HL-60 (cell line): ENCODE data around the gene PNMA6F.

ENCODE experiments used
- DNase-seq, 2 experiments: peaks; one replicate each; pipeline ENCODE4 v3.0.0-alpha.2; 2010 to 2020; ENCODE audit warnings: low read depth in 1 of 2, low spot score in 1 of 2
- H3K27ac ChIP-seq: fragments of 250-450 bp; sonication (Bioruptor Pico); replicated peaks from 2 replicates; pipeline ENCODE4 v1.5.1; 2020; ENCODE audit warnings: mild to moderate bottlenecking, moderate library complexity
- H3K27me3 ChIP-seq: fragments of 250-450 bp; sonication (Bioruptor Pico); 2 replicates; pipeline ENCODE4 v1.5.1; 2021; ENCODE audit warnings: mild to moderate bottlenecking, moderate library complexity; ENCODE audit not compliant: insufficient read depth, poor library complexity, severe bottlenecking
- H3K4me3 ChIP-seq: replicated peaks from 2 replicates; pipeline ENCODE4 v1.5.1; 2011; ENCODE audit warnings: mild to moderate bottlenecking, control low read depth, low read length; ENCODE audit not compliant: insufficient read depth
- GABPA ChIP-seq: IDR thresholded peaks from 2 replicates; pipeline ENCODE4 v1.6.1; 2012; ENCODE audit warnings: low read depth
- POLR2AphosphoS5 ChIP-seq: IDR thresholded peaks from 2 replicates; pipeline ENCODE4 v1.6.1; 2012; ENCODE audit warnings: low read depth
- SPI1 ChIP-seq: IDR thresholded peaks from 2 replicates; pipeline ENCODE4 v1.6.1; 2012; ENCODE audit warnings: low read depth, mild to moderate bottlenecking, borderline replicate concordance
- TF ChIP-seq, protein P1 (sequence below): IDR thresholded peaks from one replicate; pipeline ENCODE4 v1.5.1; 2011; ENCODE audit warnings: low read length, control low read depth, inconsistent platforms; ENCODE audit not compliant: insufficient read depth
- TF ChIP-seq, protein P2 (sequence below): IDR thresholded peaks from 2 replicates; pipeline ENCODE4 v1.6.1; 2012; ENCODE audit warnings: low read depth; ENCODE audit not compliant: insufficient replicate concordance

Gene PNMA6F

GRCh38 chrX:153348421-153348820 is 26.9 kb upstream of the PNMA6F start:
- TF ChIP-seq, protein P1, sequence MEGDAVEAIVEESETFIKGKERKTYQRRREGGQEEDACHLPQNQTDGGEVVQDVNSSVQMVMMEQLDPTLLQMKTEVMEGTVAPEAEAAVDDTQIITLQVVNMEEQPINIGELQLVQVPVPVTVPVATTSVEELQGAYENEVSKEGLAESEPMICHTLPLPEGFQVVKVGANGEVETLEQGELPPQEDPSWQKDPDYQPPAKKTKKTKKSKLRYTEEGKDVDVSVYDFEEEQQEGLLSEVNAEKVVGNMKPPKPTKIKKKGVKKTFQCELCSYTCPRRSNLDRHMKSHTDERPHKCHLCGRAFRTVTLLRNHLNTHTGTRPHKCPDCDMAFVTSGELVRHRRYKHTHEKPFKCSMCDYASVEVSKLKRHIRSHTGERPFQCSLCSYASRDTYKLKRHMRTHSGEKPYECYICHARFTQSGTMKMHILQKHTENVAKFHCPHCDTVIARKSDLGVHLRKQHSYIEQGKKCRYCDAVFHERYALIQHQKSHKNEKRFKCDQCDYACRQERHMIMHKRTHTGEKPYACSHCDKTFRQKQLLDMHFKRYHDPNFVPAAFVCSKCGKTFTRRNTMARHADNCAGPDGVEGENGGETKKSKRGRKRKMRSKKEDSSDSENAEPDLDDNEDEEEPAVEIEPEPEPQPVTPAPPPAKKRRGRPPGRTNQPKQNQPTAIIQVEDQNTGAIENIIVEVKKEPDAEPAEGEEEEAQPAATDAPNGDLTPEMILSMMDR: no peak
- TF ChIP-seq SPI1 (no peak), POLR2AphosphoS5 (no peak), GABPA (no peak)
- TF ChIP-seq, protein P2, sequence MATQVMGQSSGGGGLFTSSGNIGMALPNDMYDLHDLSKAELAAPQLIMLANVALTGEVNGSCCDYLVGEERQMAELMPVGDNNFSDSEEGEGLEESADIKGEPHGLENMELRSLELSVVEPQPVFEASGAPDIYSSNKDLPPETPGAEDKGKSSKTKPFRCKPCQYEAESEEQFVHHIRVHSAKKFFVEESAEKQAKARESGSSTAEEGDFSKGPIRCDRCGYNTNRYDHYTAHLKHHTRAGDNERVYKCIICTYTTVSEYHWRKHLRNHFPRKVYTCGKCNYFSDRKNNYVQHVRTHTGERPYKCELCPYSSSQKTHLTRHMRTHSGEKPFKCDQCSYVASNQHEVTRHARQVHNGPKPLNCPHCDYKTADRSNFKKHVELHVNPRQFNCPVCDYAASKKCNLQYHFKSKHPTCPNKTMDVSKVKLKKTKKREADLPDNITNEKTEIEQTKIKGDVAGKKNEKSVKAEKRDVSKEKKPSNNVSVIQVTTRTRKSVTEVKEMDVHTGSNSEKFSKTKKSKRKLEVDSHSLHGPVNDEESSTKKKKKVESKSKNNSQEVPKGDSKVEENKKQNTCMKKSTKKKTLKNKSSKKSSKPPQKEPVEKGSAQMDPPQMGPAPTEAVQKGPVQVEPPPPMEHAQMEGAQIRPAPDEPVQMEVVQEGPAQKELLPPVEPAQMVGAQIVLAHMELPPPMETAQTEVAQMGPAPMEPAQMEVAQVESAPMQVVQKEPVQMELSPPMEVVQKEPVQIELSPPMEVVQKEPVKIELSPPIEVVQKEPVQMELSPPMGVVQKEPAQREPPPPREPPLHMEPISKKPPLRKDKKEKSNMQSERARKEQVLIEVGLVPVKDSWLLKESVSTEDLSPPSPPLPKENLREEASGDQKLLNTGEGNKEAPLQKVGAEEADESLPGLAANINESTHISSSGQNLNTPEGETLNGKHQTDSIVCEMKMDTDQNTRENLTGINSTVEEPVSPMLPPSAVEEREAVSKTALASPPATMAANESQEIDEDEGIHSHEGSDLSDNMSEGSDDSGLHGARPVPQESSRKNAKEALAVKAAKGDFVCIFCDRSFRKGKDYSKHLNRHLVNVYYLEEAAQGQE: no peak
- no peak overlapping the region for H3K4me3 ChIP-seq
- DNase-seq: no peak
- H3K27me3 ChIP-seq: no peaks in the 10 kb centered on the region
- H3K27ac ChIP-seq: no peak overlapping the region

- no peaks in the 10 kb centered on the region for H3K27me3 ChIP-seq
- DNase-seq: no peak
- H3K4me3 ChIP-seq: no peak overlapping the region
- no peak overlapping the region for H3K27ac ChIP-seq
- TF ChIP-seq, protein P1: no peak
- TF ChIP-seq POLR2AphosphoS5 (no peak), GABPA (no peak), SPI1 (no peak)
- TF ChIP-seq, protein P2: no peak
Observed at GRCh38 chrX:153347530-153347929, 26.0 kb upstream of the PNMA6F start.

- no peak overlapping the region for H3K27ac ChIP-seq
- no peak for DNase-seq
- TF ChIP-seq POLR2AphosphoS5: no peak
- TF ChIP-seq, protein P2: no peak
- TF ChIP-seq, protein P1: no peak
- no peak for TF ChIP-seq GABPA
- TF ChIP-seq SPI1: no peak
- H3K4me3 ChIP-seq: no peak overlapping the region
- no peaks in the 10 kb centered on the region for H3K27me3 ChIP-seq
Observed at GRCh38 chrX:153343674-153344073, 22.1 kb upstream of the PNMA6F start.
